Ishikawa (cell line): ENCODE measurements around the gene NECTIN1.

ENCODE experiments used
- CREB1 ChIP-seq: IDR thresholded peaks from 2 replicates; pipeline ENCODE4 v1.6.1; 2012; ENCODE audit warnings: low read depth
- EP300 ChIP-seq: IDR thresholded peaks from 2 replicates; pipeline ENCODE4 v1.6.1; 2012; ENCODE audit warnings: borderline replicate concordance
- MAX ChIP-seq: IDR thresholded peaks from 2 replicates; pipeline ENCODE4 v1.6.1; 2012
- RAD21 ChIP-seq: IDR thresholded peaks from 2 replicates; pipeline ENCODE4 v1.6.1; 2012; ENCODE audit warnings: low read depth
- TAF1 ChIP-seq: IDR thresholded peaks from 2 replicates; pipeline ENCODE4 v1.6.1; 2012; ENCODE audit warnings: low read depth, mild to moderate bottlenecking
- TEAD4 ChIP-seq: IDR thresholded peaks from 2 replicates; pipeline ENCODE4 v1.6.1; 2012
- YY1 ChIP-seq: IDR thresholded peaks from 2 replicates; pipeline ENCODE4 v1.6.1; 2012; ENCODE audit warnings: low read depth
- TF ChIP-seq, protein P1 (sequence below): IDR thresholded peaks from 2 replicates; pipeline ENCODE4 v1.6.1; 2012

GRCh38 chr11:119745776-119746535 lies 17.0 kb upstream of the NECTIN1 start:
- TF ChIP-seq EP300 (no peak), TAF1 (no peak), TEAD4 (no peak), RAD21 (no peak), MAX (no peak), YY1 (no peak), CREB1 (no peak)
- TF ChIP-seq, protein P1, sequence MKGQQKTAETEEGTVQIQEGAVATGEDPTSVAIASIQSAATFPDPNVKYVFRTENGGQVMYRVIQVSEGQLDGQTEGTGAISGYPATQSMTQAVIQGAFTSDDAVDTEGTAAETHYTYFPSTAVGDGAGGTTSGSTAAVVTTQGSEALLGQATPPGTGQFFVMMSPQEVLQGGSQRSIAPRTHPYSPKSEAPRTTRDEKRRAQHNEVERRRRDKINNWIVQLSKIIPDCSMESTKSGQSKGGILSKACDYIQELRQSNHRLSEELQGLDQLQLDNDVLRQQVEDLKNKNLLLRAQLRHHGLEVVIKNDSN = no peak
